WTC11 (cell line): ENCODE results near the gene FAM47E. TPM values are rescaled to one million over a fixed set of nuclear protein-coding genes. Genes with fewer than 3 reads are reported as not detected.

Experiments used
- ATAC-seq: fragments of 200-7000 bp; cut with Tn5 transposase; 2 replicates; pipeline ENCODE4 v1.10.0; 2021; ENCODE audit warnings: mild to moderate bottlenecking, moderate library complexity
- CTCF ChIA-PET: fragments of 300-600 bp; sonication (Branson Sonifier 250); formaldehyde crosslinking; loops from one replicate; lab custom pipeline; 2021; ENCODE audit warnings: antibody characterized with exemption; lab: Charles Lee
- POLR2A ChIA-PET: fragments of 350-600 bp; sonication (Branson Sonifier 250); formaldehyde crosslinking; loops from one replicate; lab custom pipeline; 2021; ENCODE audit warnings: antibody characterized with exemption; lab: Charles Lee
- DNase-seq: peaks from one replicate; pipeline ENCODE4 v3.0.0; 2021; ENCODE audit warnings: low spot score
- H3K27ac Mint-ChIP-seq: 2 replicates; pipeline ENCODE4 v1.8.0; 2021; ENCODE audit warnings: mixed read lengths
- H3K27me3 Mint-ChIP-seq: 2 replicates; pipeline ENCODE4 v1.8.0; 2021; ENCODE audit warnings: low read depth, mild to moderate bottlenecking, moderate library complexity, mixed read lengths
- H3K36me3 Mint-ChIP-seq: 2 replicates; pipeline ENCODE4 v1.8.0; 2021; ENCODE audit warnings: mixed read lengths
- H3K4me1 Mint-ChIP-seq: 2 replicates; pipeline ENCODE4 v1.8.0; 2022; ENCODE audit warnings: mixed read lengths
- H3K4me3 Mint-ChIP-seq: 2 replicates; pipeline ENCODE4 v1.8.0; 2021; ENCODE audit warnings: mild to moderate bottlenecking, moderate library complexity, mixed read lengths
- H3K9me3 Mint-ChIP-seq: 2 replicates; pipeline ENCODE4 v1.8.0; 2021; ENCODE audit warnings: mixed read lengths
- AR ChIP-seq: fragments of 250-450 bp; sonication (Bioruptor Pico); IDR thresholded peaks from 2 replicates; pipeline ENCODE4 v1.9.0; 2021; ENCODE audit warnings: mild to moderate bottlenecking
- ATF1 ChIP-seq: sonication (generic); formaldehyde crosslinking; IDR thresholded peaks from 2 replicates; pipeline ENCODE4 v1.8.1; 2023; ENCODE audit warnings: mild to moderate bottlenecking, moderate library complexity, missing genetic modification reagents
- CDX4 ChIP-seq: fragments of 250-450 bp; sonication (Bioruptor Pico); IDR thresholded peaks from 2 replicates; pipeline ENCODE4 v1.9.0; 2021; ENCODE audit warnings: moderate library complexity, mild to moderate bottlenecking, inconsistent platforms, borderline replicate concordance
- CREB1 ChIP-seq: sonication (generic); formaldehyde crosslinking; IDR thresholded peaks from 2 replicates; pipeline ENCODE4 v1.8.0; 2023; ENCODE audit warnings: mild to moderate bottlenecking, missing genetic modification reagents
- ELF4 ChIP-seq: sonication (generic); formaldehyde crosslinking; IDR thresholded peaks from 2 replicates; pipeline ENCODE4 v1.8.1; 2022; ENCODE audit warnings: low read depth, mild to moderate bottlenecking, moderate library complexity, missing genetic modification reagents
- EMX1 ChIP-seq: fragments of 250-450 bp; sonication (Bioruptor Pico); IDR thresholded peaks from 2 replicates; pipeline ENCODE4 v1.8.0; 2021; ENCODE audit warnings: mild to moderate bottlenecking
- GTF2I ChIP-seq: fragments of 250-450 bp; sonication (Bioruptor Pico); conservative IDR thresholded peaks from 2 replicates; pipeline ENCODE4 v1.4.0; 2021; ENCODE audit warnings: mild to moderate bottlenecking
- HMGA2 ChIP-seq: fragments of 250-450 bp; sonication (Bioruptor Pico); IDR thresholded peaks from 2 replicates; pipeline ENCODE4 v1.4.0; 2021; ENCODE audit warnings: mild to moderate bottlenecking, moderate library complexity
- JAZF1 ChIP-seq: fragments of 250-450 bp; sonication (Bioruptor Pico); IDR thresholded peaks from 2 replicates; pipeline ENCODE4 v1.9.0; 2021; ENCODE audit warnings: moderate library complexity, mild to moderate bottlenecking, inconsistent platforms
- KAT7 ChIP-seq: sonication (generic); formaldehyde crosslinking; IDR thresholded peaks from 2 replicates; pipeline ENCODE4 v1.8.1; 2023; ENCODE audit warnings: missing genetic modification reagents, mild to moderate bottlenecking, borderline replicate concordance
- MLX ChIP-seq: sonication (generic); formaldehyde crosslinking; IDR thresholded peaks from 2 replicates; pipeline ENCODE4 v1.8.1; 2023; ENCODE audit warnings: mild to moderate bottlenecking, missing genetic modification reagents, moderate library complexity
- MXD4 ChIP-seq: fragments of 250-450 bp; sonication (Bioruptor Pico); IDR thresholded peaks from 2 replicates; pipeline ENCODE4 v1.8.0; 2021; ENCODE audit warnings: mild to moderate bottlenecking, moderate library complexity, borderline replicate concordance
- NFYB ChIP-seq: sonication (generic); formaldehyde crosslinking; conservative IDR thresholded peaks from 2 replicates; pipeline ENCODE4 v1.8.0; 2022; ENCODE audit warnings: low read depth, missing genetic modification reagents
- NR2C2 ChIP-seq: sonication (generic); formaldehyde crosslinking; IDR thresholded peaks from 2 replicates; pipeline ENCODE4 v1.8.0; 2022; ENCODE audit warnings: mild to moderate bottlenecking, missing genetic modification reagents
- PRRX2 ChIP-seq: fragments of 250-450 bp; sonication (Bioruptor Pico); IDR thresholded peaks from 2 replicates; pipeline ENCODE4 v1.8.0; 2021; ENCODE audit warnings: mild to moderate bottlenecking
- SMAD3 ChIP-seq: sonication (generic); formaldehyde crosslinking; IDR thresholded peaks from 2 replicates; pipeline ENCODE4 v1.8.0; 2022; ENCODE audit warnings: missing genetic modification reagents, mild to moderate bottlenecking, borderline replicate concordance
- SMAD4 ChIP-seq: sonication (generic); formaldehyde crosslinking; IDR thresholded peaks from 2 replicates; pipeline ENCODE4 v1.8.0; 2022; ENCODE audit warnings: mild to moderate bottlenecking, missing genetic modification reagents
- TEAD4 ChIP-seq: sonication (generic); formaldehyde crosslinking; IDR thresholded peaks from 2 replicates; pipeline ENCODE4 v1.8.0; 2022; ENCODE audit warnings: mild to moderate bottlenecking, missing genetic modification reagents
- TP53 ChIP-seq: sonication (generic); formaldehyde crosslinking; IDR thresholded peaks from 2 replicates; pipeline ENCODE4 v1.8.1; 2023; ENCODE audit warnings: mild to moderate bottlenecking, missing genetic modification reagents
- ZMAT4 ChIP-seq: fragments of 250-450 bp; sonication (Bioruptor Pico); IDR thresholded peaks from 2 replicates; pipeline ENCODE4 v1.9.0; 2021; ENCODE audit warnings: mild to moderate bottlenecking
- ZNF138 ChIP-seq: sonication (generic); formaldehyde crosslinking; conservative IDR thresholded peaks from 2 replicates; pipeline ENCODE4 v1.8.1; 2022; ENCODE audit warnings: mild to moderate bottlenecking, moderate library complexity, missing genetic modification reagents
- ZNF219 ChIP-seq: sonication (generic); formaldehyde crosslinking; IDR thresholded peaks from 2 replicates; pipeline ENCODE4 v1.8.0; 2023; ENCODE audit warnings: missing genetic modification reagents, mild to moderate bottlenecking, borderline replicate concordance
- ZNF232 ChIP-seq: sonication (generic); formaldehyde crosslinking; IDR thresholded peaks from 2 replicates; pipeline ENCODE4 v1.8.0; 2022; ENCODE audit warnings: mild to moderate bottlenecking, missing genetic modification reagents
- ZNF263 ChIP-seq: sonication (generic); formaldehyde crosslinking; IDR thresholded peaks from 2 replicates; pipeline ENCODE4 v1.8.1; 2022; ENCODE audit warnings: low read depth, mild to moderate bottlenecking, moderate library complexity, missing genetic modification reagents
- total RNA-seq: library from RNA; stranded (reverse); gene quantifications from 3 replicates; pipeline ENCODE4 v1.2.3, GENCODE V29; 2021
- TF ChIP-seq, protein P1 (sequence below): sonication (generic); formaldehyde crosslinking; IDR thresholded peaks from 2 replicates; pipeline ENCODE4 v1.8.0; 2022; ENCODE audit warnings: mild to moderate bottlenecking, missing genetic modification reagents
- TF ChIP-seq, protein P2 (sequence below): sonication (generic); formaldehyde crosslinking; IDR thresholded peaks from 2 replicates; pipeline ENCODE4 v1.8.1; 2023; ENCODE audit warnings: mild to moderate bottlenecking, missing genetic modification reagents, moderate library complexity

Gene FAM47E
- total RNA-seq, 1 experiment from 2014 or later, result 1.4 TPM

DNA sequence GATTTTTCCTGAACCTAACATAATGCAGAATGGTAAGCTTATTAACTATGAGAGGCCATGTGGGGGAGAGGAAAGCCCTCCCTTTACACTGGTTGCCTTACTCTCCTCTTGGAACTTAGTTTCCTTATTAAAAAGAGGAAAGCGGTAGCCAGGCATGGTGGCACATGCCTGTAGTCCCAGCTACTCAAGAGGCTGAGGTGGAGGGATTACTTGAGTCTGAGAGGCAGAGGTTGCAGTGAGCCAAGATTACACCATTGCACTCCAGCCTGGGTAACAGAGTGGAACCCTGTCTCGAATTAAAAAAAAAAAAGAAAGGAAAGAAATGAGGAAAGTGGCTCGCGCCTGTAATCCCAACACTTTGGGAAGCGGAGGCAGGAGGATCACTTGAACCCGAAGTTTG lies 2.0 kb downstream of the FAM47E start:
- ChIA-PET POLR2A (no interaction called here), CTCF (interaction anchor here (0.7 kb wide), 1 partner anchor 119 kb away, joined by 5 read pairs; no protein-coding TSS in a partner anchor)
- no peaks in the 10 kb centered on the region for H3K9me3 Mint-ChIP-seq
- no peaks in the 10 kb centered on the region for H3K36me3 Mint-ChIP-seq
- H3K4me1 Mint-ChIP-seq, result peaks cover 18% of the 10 kb centered on the region
- DNase-seq (no peak), ATAC-seq (no peak)
- no peak for TF ChIP-seq EMX1
- no peak for TF ChIP-seq CREB1 (CRISPR knock-in tag)
- TF ChIP-seq TP53 (CRISPR knock-in tag), result no peak
- no peak for TF ChIP-seq NR2C2 (CRISPR knock-in tag)
- TF ChIP-seq ZNF138, result no peak
- no peak for TF ChIP-seq CDX4
- no peak for TF ChIP-seq JAZF1
- no peak for TF ChIP-seq AR (CRISPR knock-in tag)
- TF ChIP-seq ZNF263 (CRISPR knock-in tag), result no peak
- TF ChIP-seq, protein P1, sequence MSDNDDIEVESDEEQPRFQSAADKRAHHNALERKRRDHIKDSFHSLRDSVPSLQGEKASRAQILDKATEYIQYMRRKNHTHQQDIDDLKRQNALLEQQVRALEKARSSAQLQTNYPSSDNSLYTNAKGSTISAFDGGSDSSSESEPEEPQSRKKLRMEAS (CRISPR knock-in tag), result no peak
- TF ChIP-seq, protein P2, sequence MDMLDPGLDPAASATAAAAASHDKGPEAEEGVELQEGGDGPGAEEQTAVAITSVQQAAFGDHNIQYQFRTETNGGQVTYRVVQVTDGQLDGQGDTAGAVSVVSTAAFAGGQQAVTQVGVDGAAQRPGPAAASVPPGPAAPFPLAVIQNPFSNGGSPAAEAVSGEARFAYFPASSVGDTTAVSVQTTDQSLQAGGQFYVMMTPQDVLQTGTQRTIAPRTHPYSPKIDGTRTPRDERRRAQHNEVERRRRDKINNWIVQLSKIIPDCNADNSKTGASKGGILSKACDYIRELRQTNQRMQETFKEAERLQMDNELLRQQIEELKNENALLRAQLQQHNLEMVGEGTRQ (CRISPR knock-in tag), result no peak
- TF ChIP-seq HMGA2 (CRISPR knock-in tag), result no peak
- no peak for TF ChIP-seq ZMAT4 (CRISPR knock-in tag)
- no peak for TF ChIP-seq ZNF219 (CRISPR knock-in tag)
- TF ChIP-seq ZNF232 (CRISPR knock-in tag), result no peak
- no peak for TF ChIP-seq PRRX2
- peaks cover 50% of the 10 kb centered on the region for H3K27me3 Mint-ChIP-seq
- H3K27ac Mint-ChIP-seq, result no peak overlapping the region
- no peak overlapping the region for H3K4me3 Mint-ChIP-seq

GRCh38 chr4:76256032-76256431 lies 4.5 kb downstream of the FAM47E start:
- H3K9me3 Mint-ChIP-seq, result no peaks in the 10 kb centered on the region
- CTCF ChIA-PET, result interaction anchor here (2.0 kb wide), 1 partner anchor 122 kb away, joined by 5 read pairs; no protein-coding TSS in a partner anchor
- no peaks in the 10 kb centered on the region for H3K36me3 Mint-ChIP-seq
- ATAC-seq (no peak), DNase-seq (no peak)
- H3K27ac Mint-ChIP-seq, result no peak overlapping the region
- peaks cover 9% of the 10 kb centered on the region for H3K4me1 Mint-ChIP-seq
- no peak overlapping the region for H3K4me3 Mint-ChIP-seq
- peaks cover 30% of the 10 kb centered on the region for H3K27me3 Mint-ChIP-seq
- POLR2A ChIA-PET, result no interaction called here
- TF ChIP-seq NR2C2 (CRISPR knock-in tag) (no peak), KAT7 (CRISPR knock-in tag) (no peak), ELF4 (CRISPR knock-in tag) (no peak), GTF2I (CRISPR knock-in tag) (no peak), ATF1 (CRISPR knock-in tag) (no peak), TEAD4 (CRISPR knock-in tag) (no peak), SMAD4 (no peak), SMAD3 (CRISPR knock-in tag) (no peak), AR (CRISPR knock-in tag) (no peak), HMGA2 (CRISPR knock-in tag) (no peak), ZNF263 (CRISPR knock-in tag) (no peak), NFYB (CRISPR knock-in tag) (no peak), MLX (CRISPR knock-in tag) (no peak), MXD4 (CRISPR knock-in tag) (no peak), ZNF232 (CRISPR knock-in tag) (no peak)
- TF ChIP-seq, protein P2 (CRISPR knock-in tag), result no peak
